GM12891 (cell line): ENCODE results near the gene CD28.

Source experiments
- POLR2A ChIP-seq: IDR thresholded peaks from 2 replicates; pipeline ENCODE4 v1.6.1; 2011; ENCODE audit warnings: low read depth, low read length, control low read depth
- POLR2AphosphoS5 ChIP-seq: IDR thresholded peaks from 2 replicates; pipeline ENCODE4 v1.6.1; 2011; ENCODE audit warnings: low read depth, low read length, control low read depth
- TAF1 ChIP-seq: IDR thresholded peaks from 2 replicates; pipeline ENCODE4 v1.6.1; 2011; ENCODE audit warnings: low read depth, low read length, control low read depth

- TF ChIP-seq POLR2AphosphoS5 (no peak), POLR2A (no peak), TAF1 (no peak)
These were observed 46.0 kb upstream of the CD28 start for GRCh38 chr2:203660465-203660864.
